Choroid plexus epithelial cell (primary cell): ENCODE results near the gene ZNF367.
A peak's percentile ranks its signal among the peaks of the same experiment; 100 is the strongest.

Experiments used
- DNase-seq: peaks from one replicate; pipeline ENCODE4 v3.0.0-alpha.2; 2010; ENCODE audit warnings: low read depth
- H3K4me3 ChIP-seq: 2 replicates; pipeline ENCODE4 v1.5.1; 2011; ENCODE audit warnings: low read depth, mild to moderate bottlenecking, control low read depth, low read length, moderate library complexity
- TF ChIP-seq, protein P1 (sequence below): conservative IDR thresholded peaks from 2 replicates; pipeline ENCODE4 v1.5.1; 2011; ENCODE audit warnings: low read depth, mild to moderate bottlenecking, control low read depth, inconsistent platforms, low read length, moderate library complexity

Gene ZNF367

GRCh38 chr9:96423322-96423984, 5.3 kb upstream of the ZNF367 start:
- no peak for DNase-seq

GRCh38 chr9:96420468-96421219, 2.5 kb upstream of the ZNF367 start:
- peak; percentile 97 for DNase-seq
- TF ChIP-seq, protein P1, sequence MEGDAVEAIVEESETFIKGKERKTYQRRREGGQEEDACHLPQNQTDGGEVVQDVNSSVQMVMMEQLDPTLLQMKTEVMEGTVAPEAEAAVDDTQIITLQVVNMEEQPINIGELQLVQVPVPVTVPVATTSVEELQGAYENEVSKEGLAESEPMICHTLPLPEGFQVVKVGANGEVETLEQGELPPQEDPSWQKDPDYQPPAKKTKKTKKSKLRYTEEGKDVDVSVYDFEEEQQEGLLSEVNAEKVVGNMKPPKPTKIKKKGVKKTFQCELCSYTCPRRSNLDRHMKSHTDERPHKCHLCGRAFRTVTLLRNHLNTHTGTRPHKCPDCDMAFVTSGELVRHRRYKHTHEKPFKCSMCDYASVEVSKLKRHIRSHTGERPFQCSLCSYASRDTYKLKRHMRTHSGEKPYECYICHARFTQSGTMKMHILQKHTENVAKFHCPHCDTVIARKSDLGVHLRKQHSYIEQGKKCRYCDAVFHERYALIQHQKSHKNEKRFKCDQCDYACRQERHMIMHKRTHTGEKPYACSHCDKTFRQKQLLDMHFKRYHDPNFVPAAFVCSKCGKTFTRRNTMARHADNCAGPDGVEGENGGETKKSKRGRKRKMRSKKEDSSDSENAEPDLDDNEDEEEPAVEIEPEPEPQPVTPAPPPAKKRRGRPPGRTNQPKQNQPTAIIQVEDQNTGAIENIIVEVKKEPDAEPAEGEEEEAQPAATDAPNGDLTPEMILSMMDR: no peak
- H3K4me3 ChIP-seq: no peak overlapping the region

More at GRCh38 chr9:96423322-96423984, 5.3 kb upstream of the ZNF367 start:
- H3K4me3 ChIP-seq: no peak overlapping the region
- TF ChIP-seq, protein P1: no peak

GRCh38 chr9:96419691-96419969, 1.5 kb upstream of the ZNF367 start:
- TF ChIP-seq, protein P1: no peak
- H3K4me3 ChIP-seq: peak overlapping the region; percentile 90
- DNase-seq: no peak

GRCh38 chr9:96418920-96419690, 935 bp upstream of the ZNF367 start:
- peak overlapping the region; percentile 90 for H3K4me3 ChIP-seq
- DNase-seq: peak; percentile 33
- TF ChIP-seq, protein P1: no peak

DNA sequence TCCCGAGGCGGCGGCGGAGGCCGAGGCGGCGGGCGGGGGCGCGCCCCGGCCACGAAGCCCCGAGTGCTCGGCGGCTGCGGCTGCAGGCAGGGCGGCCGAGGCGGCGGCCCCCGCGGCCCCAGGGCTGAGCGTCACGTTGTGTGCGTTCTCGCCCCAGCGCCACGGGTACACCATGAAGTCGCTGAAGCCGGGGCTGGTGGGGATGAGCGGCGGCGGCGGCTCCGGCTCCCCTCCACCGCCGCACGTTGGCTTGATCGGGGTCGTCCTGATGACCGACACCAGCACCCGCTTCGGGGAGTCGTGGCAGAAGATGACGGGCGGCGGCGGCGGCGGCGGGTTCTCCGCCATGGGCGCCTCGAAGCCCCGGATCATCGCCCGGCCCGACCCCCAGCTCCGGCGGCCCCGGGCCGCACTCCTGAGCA, 498 bp downstream of the ZNF367 start:
- TF ChIP-seq, protein P1: no peak
- H3K4me3 ChIP-seq: peak overlapping the region; percentile 90
- DNase-seq: no peak

- peak; percentile 73 for DNase-seq
- peak overlapping the region; percentile 90 for H3K4me3 ChIP-seq
- TF ChIP-seq, protein P1: peak; percentile 43
Observed at GRCh38 chr9:96417051-96417586, 1.1 kb downstream of the ZNF367 start.
